Measurements from ENCODE around the gene RNU4-1. TPM values are rescaled to one million over a fixed set of nuclear protein-coding genes. Genes with fewer than 3 reads are reported as not detected.

The RNU4-1 gene
- polyA plus RNA-seq, 1 donor (not counting 4 experiments of a cell fraction or from before 2014, with no cell fraction given) = under 0.01 TPM

Small RNA genes lying within 50 kb of the gene (small RNA-seq; reads per million reads assigned to genes)
- gene RNU4-1 (ENCODE audit: insufficient read length in 3 of 3, low read depth in 3 of 3, low replicate concordance in 1 of 3) (3.3 to 11.8 (median 6.0) reads per million in 3 experiments), gene RNU4-2 (ENCODE audit: insufficient read length in 3 of 3, low read depth in 3 of 3, low replicate concordance in 1 of 3) (8.5 to 66.0 (median 46.7) reads per million in 3 experiments), gene RNU6-1088P (ENCODE audit: insufficient read length in 3 of 3, low read depth in 3 of 3, low replicate concordance in 1 of 3) (0 reads per million in 3 experiments)

Other genes with a start within 250 kb of the RNU4-1 start
- 51.0 to 68.4 TPM (median 51.6 TPM) in 3 replicates for gene RAB35, start 176.5 kb downstream of the RNU4-1 start, polyA plus RNA-seq
- 26.1 to 56.3 TPM (median 34.1 TPM) in 3 replicates for gene GCN1, start 98.5 kb downstream of the RNU4-1 start, polyA plus RNA-seq
- gene RPLP0, start 92.1 kb downstream of the RNU4-1 start, polyA plus RNA-seq = 3,950 to 5,808 TPM (median 4,618 TPM) in 3 replicates
- 98.7 to 224 TPM (median 114 TPM) in 3 replicates for gene PXN, start 27.5 kb downstream of the RNU4-1 start, polyA plus RNA-seq
- gene RNU4-2, start 1.3 kb downstream of the RNU4-1 start, polyA plus RNA-seq = under 0.01 TPM in 2 of 3 replicates, not detected in the other
- 0.75 to 1.7 TPM (median 0.98 TPM) in 3 replicates for gene SIRT4, start 9.1 kb upstream of the RNU4-1 start, polyA plus RNA-seq
- not detected in 3 replicates for gene PLA2G1B, start 34.5 kb upstream of the RNU4-1 start, polyA plus RNA-seq
- gene MSI1, start 75.9 kb upstream of the RNU4-1 start, polyA plus RNA-seq = not detected in 3 replicates
- 584 to 976 TPM (median 663 TPM) in 3 replicates for gene COX6A1, start 144.9 kb upstream of the RNU4-1 start, polyA plus RNA-seq
- gene TRIAP1, start 153.1 kb upstream of the RNU4-1 start, polyA plus RNA-seq = 37.3 to 71.1 TPM (median 46.7 TPM) in 3 replicates
- 14.7 to 22.4 TPM (median 19.2 TPM) in 3 replicates for gene GATC, start 153.2 kb upstream of the RNU4-1 start, polyA plus RNA-seq
- gene SRSF9, start 176.5 kb upstream of the RNU4-1 start, polyA plus RNA-seq = 108 to 175 TPM (median 159 TPM) in 3 replicates
- gene DYNLL1, start 202.9 kb upstream of the RNU4-1 start, polyA plus RNA-seq = 636 to 744 TPM (median 716 TPM) in 3 replicates
- 23.9 to 38.7 TPM (median 27.9 TPM) in 3 replicates for gene COQ5, start 235.9 kb upstream of the RNU4-1 start, polyA plus RNA-seq
- 55.3 to 160 TPM (median 60.3 TPM) in 3 replicates for gene RNF10, start 241.1 kb upstream of the RNU4-1 start, polyA plus RNA-seq

Data from keratinocyte (primary cell).